HG03571 (cell line): ENCODE measurements around the gene CBR4.

Source experiments
- ATAC-seq: cut with Tn5 transposase; IDR thresholded peaks from one replicate; pipeline ENCODE4 v1.9.1; 2021; ENCODE audit not compliant: unreplicated experiment

Gene CBR4

DNA sequence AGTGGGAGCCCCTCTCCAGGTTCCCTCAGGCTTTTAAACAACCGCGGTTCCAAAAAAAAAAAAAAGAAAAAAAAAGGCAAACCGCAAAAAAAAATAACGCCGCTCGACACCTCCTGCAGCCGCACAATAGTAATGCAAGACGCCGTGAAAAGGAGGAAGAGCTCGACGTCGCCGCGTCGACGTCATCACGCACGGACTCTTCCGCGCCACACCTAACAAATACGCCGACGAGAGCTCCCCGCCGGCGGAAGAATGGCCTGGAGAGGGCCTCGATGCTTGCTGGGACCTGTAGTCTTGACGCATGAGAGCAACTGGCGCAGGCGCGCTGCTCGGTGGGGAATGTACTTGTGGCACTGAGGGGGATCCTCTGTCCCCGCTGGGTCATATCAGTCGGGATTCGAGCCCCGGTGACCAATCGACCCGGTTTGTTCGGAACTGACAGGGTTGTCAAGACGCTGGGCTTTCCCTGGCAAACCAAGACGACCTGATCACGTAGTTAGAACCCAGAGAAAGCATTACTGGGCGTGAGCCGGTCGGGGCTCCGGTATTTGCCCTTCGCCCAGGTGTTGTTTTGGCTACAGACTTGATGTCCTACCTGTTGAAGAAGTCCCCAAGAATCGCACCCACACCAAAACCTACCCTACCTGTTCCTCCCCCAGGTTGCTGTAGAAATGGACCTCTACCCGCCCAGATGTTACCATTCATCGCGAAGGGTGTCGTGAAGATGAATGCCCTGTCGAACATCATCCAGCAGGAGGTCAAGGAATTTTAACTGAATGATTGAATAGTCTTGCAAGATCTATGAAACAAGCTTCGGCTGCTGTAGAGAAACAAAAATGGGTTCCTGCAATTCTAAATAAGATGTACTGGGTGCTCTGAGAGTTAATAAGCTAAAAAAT, at the start of gene CBR4:
CBR4 (minus strand) TSS at position 131 of the 899 bp plus-strand sequence. CDS start 166 bp downstream, outside the sequence.
- ATAC-seq = peak; percentile 98

GRCh38 chr4:169059306-169060211, 49.5 kb upstream of the CBR4 start:
- ATAC-seq = no peak

- ATAC-seq = no peak
Observed at GRCh38 chr4:169058312-169058711, 48.3 kb upstream of the CBR4 start.

DNA sequence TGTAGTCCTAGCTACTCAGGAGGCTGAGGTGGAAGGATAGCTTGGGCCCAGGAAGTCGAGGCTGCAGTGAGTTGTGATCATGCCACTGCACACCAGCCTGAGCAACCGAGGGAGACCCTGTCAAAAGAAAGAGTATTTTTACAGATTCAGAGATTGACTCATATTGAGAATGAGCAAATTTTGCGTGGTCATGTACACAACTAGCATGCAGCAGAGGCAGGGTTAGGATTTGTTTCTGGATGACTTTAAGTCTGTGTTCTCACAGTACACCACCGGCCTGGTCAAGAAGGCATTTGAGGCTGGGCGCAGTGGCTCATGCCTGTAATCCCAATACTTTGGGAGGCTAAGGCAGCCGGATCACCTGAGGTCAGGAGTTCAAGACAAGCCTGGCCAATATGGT, 44.8 kb upstream of the CBR4 start:
- no peak for ATAC-seq

GRCh38 chr4:169052594-169052945, 42.5 kb upstream of the CBR4 start:
- no peak for ATAC-seq

DNA sequence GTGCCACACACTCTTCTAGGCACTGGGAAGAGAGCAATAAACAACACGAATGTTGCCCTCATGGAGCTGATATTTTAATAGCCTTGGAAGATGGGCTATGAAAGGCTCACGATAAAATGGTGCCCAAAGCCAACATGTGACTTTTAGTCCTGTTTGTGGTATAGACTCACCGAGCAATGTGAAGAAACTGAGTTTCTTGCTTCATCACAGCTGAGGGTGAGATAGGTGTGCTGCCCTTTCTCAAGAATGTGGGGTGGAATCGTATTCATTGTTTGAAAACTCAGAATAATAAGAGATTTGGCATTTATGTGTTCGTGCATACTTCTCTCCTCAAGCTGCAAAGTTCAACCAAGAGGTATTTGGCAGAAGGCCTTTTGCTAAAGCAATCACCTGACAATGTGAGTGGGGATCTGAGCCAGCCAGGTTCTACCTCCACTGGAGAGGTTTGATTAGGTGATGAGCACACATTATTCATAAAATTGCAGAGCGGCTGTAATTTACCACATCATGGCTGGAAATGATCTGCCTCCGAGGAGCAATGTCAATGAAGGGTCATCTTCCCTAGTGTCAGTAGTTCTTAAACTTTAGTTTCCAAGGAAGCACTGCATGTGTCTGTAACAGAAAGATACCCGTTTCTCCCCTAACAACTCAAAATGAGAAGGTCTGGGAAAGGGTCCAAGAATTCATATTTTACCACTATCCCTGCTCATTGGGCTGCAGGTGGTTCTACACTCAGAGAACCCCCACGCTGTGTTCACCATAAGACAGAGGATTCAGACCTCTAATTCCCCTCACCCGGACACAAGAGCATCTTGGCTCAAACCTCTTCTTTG, 41.9 kb upstream of the CBR4 start:
- ATAC-seq = no peak

DNA sequence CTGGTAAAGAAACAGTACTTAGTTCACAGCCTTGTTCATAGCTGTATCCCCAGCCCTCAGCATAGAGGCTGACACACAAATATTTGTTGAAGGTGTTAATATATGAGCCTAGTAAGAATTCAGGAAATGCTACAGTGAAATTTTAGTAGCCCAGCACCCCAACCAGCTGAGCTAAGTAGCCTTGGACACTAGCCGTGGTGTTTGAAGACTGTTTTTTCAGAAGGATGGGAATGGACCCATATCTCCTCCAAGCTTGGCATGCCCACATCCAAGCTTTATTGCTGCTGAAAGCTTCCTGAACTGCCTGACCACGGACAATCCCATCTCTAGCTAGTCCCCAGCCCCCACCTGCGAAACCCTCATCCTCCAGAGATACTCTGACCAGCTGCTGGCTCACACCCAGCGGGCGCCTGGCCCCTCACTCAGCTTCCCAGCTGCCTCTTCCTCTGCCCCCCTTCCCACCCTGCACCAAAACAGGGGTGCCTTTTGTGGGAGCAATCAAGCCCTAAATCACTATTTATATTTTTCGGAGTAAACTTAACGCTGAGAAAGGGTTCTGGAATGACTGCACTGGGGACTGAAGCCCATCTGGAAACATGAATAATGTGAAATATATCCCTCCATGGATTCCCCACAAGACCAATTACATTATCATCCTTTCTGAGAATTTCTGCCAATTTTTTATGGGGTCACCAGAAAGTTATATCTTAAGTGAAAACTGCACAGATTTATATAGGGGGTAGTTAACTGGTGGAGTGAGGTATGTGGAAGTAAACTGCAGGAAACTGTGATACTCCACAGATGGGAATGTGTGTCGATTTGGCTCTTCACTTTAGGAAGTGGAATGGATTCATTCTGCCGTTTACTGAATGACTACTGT, 41.1 kb upstream of the CBR4 start:
- no peak for ATAC-seq

DNA sequence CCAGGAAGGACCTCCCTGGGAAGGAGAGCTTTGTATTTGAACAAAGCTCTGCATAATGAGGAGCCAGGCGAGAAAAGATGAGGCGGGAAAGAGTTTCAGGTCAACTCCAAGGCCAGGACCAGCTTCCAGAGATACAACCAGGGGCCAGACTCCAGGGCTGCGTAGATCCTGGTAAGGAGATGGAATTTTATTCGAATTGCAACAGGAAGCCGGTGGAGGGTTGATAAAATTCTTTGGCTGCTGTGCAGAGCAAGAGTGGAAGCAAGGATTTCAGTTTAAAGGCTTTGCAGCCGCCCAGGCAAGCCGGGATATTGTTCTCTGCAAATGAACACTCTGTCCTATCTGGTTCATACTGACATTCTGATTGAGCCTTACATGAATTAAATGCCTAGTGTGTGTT, 40.2 kb upstream of the CBR4 start:
- ATAC-seq = no peak

DNA sequence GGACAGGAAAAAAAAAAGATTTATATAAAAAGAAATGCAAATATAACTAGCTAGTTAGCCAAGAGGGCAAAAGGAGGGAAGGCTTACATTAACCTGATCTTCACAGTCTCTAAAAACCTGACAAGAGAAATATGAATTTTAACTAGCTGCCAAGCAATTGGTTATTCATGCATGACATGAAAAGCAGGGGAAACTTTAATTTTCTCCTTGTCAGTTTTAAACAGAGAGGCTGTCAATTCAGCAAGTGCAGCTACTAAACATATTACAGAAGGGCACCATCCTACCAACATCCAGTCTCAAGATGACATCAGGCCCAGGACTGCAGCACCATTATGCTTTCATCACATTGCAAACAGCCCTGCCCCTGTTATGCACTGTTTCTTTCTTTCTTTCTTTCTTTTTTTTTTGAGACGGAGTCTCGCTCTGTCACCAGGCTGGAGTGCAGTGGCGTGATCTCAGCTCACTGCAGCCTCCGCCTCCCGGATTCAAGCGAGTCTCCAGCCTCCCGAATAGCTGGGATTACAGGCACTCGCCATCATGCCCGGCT, 38.9 kb upstream of the CBR4 start:
- ATAC-seq = no peak

GRCh38 chr4:169047956-169048355, 37.9 kb upstream of the CBR4 start:
- ATAC-seq = no peak

- ATAC-seq = no peak
Observed at GRCh38 chr4:169045862-169046584, 36.0 kb upstream of the CBR4 start.

GRCh38 chr4:169044714-169045447, 34.8 kb upstream of the CBR4 start:
- no peak for ATAC-seq

DNA sequence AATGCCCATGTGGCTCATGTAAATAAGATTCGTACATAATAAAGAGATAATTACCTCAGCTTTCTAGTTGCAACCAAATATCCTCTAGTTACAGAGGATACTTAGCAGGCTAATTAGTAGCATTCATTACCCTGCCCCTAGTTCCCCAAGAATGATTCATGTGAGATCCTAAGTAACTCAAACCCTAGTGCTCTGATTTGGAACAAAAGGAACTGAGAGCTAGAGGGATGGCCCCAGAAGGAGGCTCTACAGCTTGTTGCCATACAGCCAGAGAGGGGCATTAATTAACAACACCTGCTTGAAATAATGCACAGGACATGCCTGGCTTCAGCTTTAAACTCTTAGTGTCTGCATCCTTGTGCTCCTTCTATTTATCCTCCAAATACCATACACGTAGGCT, 32.6 kb upstream of the CBR4 start:
- ATAC-seq = no peak

DNA sequence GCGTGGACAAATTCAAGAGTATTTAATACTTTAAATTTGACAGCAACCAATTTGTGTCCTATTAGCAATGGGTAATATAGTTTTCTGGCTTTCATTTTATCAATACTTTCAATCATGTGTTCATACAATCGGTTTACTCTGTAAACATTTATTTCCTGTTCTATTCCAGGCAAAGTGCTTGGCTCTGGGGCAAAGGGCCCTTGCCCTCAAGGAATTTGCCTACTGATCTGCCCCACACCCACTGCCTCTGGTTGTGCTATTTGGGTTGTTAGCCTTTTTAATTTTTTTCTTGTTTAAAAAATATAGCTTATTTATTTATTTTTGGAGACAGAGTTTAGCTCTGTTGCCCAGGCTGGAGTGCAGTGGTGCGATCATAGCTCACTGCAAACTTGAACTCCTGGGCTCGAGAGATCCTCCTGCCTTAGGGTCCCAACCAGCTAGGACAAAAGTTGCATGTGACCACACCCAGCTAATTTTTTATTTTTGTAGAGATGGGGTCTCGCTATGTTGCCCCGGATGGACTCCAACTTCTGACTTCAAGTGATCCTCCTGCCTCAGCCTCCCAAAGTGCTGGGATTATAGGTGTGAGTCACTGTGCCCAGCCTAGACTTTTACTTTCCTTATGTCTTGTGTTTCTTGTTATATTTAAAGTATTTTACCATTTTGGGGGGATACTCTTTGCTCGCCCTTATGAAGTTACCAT, 30.7 kb upstream of the CBR4 start:
- no peak for ATAC-seq

GRCh38 chr4:169039251-169039954, 29.3 kb upstream of the CBR4 start:
- no peak for ATAC-seq

DNA sequence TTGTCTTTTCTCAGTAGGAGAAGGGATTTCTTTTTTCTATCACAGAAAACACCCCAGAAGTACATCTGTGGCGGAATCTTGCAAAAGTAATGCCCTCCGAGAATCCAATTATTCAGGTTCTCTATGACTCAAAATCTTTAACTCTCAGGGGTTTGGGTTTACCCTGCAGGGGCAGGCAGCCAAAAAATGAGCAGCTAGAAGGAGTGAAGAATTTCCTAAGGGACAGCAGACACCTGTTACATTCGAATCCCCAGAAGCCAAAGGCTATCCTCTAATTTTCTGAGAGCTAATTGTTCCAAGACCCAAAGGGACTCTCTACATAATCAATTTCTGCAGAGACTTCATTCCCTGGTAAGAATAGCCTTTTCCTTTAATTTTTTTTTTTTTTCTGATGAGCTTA, 27.5 kb upstream of the CBR4 start:
- no peak for ATAC-seq
